Body of pancreas (tissue), 4 donors: ENCODE results near the gene SKI.

ENCODE experiments used
- POLR2A ChIP-seq, 3 donors: fragments of 450-650 bp; IDR thresholded peaks; one replicate each; pipeline ENCODE4 v1.6.1; 2016; ENCODE audit warnings: antibody characterized with exemption in 3 of 3, mild to moderate bottlenecking in 2 of 3
- TF ChIP-seq, protein P1 (sequence below), 7 experiments: fragments of 450-650 bp in 4 of 7; fragments of 200-600 bp in 3 of 7; sonication (generic) in 3 of 7; IDR thresholded peaks; one replicate each; pipeline ENCODE4 v1.5.1; 2016 to 2019; ENCODE audit warnings: antibody characterized with exemption in 7 of 7

- TF ChIP-seq POLR2A (IDR thresholded peaks at IDR 0.05) = no peak
- TF ChIP-seq, protein P1, sequence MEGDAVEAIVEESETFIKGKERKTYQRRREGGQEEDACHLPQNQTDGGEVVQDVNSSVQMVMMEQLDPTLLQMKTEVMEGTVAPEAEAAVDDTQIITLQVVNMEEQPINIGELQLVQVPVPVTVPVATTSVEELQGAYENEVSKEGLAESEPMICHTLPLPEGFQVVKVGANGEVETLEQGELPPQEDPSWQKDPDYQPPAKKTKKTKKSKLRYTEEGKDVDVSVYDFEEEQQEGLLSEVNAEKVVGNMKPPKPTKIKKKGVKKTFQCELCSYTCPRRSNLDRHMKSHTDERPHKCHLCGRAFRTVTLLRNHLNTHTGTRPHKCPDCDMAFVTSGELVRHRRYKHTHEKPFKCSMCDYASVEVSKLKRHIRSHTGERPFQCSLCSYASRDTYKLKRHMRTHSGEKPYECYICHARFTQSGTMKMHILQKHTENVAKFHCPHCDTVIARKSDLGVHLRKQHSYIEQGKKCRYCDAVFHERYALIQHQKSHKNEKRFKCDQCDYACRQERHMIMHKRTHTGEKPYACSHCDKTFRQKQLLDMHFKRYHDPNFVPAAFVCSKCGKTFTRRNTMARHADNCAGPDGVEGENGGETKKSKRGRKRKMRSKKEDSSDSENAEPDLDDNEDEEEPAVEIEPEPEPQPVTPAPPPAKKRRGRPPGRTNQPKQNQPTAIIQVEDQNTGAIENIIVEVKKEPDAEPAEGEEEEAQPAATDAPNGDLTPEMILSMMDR (IDR thresholded peaks at IDR 0.05) = no peak
Observed at GRCh38 chr1:2291577-2291976, 63.5 kb downstream of the SKI start.
